Hippocampal formation (tissue), 2 donors: ENCODE measurements around the gene ABHD16A.

Source experiments
- DNase-seq, 2 donors: peaks; one replicate each; lab custom pipeline; 2025; lab: John Stamatoyannopoulos, UW

ABHD16A gene

GRCh38 chr6:31640612-31641011, 62.5 kb downstream of the ABHD16A start:
- no peak for DNase-seq

- no peak for DNase-seq
Observed at GRCh38 chr6:31639449-31639861, 63.7 kb downstream of the ABHD16A start.

- DNase-seq = no peak
Observed at GRCh38 chr6:31639043-31639442, 64.1 kb downstream of the ABHD16A start.
